ENCODE results near the gene INO80B.
A peak's percentile ranks its signal among the peaks of the same experiment; 100 is the strongest.

The INO80B gene

DNA sequence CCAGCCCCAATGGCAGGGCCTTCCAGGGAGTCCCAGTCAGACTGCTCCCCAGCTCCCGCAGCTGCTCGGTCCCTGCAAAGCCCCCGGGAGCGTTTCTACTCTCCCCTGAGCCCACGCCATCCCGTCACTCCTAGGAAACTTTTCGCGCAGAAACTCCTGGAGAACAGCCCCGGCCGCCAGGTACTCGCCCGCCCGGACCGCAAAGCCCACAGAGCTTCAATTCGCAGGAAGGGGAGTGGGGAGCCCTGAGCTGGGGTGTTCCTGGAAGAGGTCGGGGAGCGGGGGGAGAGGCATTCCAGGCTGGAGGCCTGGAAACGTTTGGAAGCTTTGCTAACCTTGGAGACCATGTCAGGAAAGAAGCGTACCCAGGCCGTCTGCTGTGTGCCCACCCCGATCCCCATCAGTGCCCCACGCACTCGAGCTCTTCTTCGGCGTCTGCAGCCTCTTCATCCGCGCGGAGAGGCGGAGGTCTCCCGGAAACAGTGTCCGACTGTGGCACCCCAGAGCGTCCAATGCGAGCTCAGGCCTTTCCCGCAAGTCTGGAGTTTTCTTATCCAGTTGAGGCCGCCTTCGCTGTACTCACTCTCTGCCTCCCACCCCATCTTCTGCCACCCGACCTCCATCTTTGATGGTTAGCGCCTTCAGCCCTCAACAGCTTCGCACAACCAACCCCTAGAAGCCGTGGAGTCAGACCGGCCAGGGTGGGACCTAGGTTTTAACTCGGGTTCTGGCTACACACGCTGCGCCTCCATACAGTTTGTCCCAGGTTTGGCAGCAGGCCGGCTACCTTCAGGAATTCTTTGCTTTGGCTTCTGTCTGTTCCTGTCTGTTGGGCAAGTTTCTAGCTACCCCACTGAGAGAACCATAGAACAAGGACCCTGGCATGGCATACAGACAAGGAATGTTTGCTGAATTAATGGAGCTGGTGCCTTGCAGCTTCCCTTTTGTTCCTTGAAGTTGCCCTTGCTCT lies 48.9 kb downstream of the INO80B start:
- no peak for DNase-seq

DNA sequence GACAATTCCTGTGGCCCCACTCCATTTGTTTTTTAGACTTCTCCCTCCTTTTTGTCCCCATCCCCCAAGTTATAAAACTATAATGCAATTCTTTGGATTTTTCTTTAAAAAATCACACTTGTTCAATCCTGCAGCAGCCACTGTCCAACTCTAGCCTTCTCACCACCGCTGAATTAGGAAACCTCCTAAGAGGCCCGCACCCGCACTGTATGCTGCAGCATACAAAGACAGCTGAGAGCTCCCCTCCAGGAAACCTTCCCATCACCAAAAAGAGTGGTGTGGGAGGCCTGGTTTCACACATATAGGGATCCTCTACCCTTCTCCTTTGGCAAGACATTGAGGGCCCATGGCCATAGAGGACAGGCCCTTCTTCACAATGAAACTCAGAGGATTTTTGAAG lies 49.7 kb downstream of the INO80B start:
- no peak for DNase-seq

GRCh38 chr2:74505448-74506246 lies 50.8 kb downstream of the INO80B start:
- no peak for DNase-seq

GRCh38 chr2:74507145-74507925 lies 52.4 kb downstream of the INO80B start, which contains the start of gene PCGF1:
Gene PCGF1 (minus strand): TSS chr2:74507695. CDS start chr2:74507668, 27 bp downstream.
- peak; percentile 99 for DNase-seq

Data from left hindlimb (tissue), 1 donor.